Adrenal gland (tissue), 5 donors: ENCODE data around the gene GXYLT2.
A peak's percentile ranks its signal among the peaks of the same experiment; 100 is the strongest.

ENCODE experiments used
- POLR2A ChIP-seq, 2 donors: fragments of 450-650 bp; IDR thresholded peaks; one replicate each; pipeline ENCODE4 v1.6.1; 2017; ENCODE audit warnings: antibody characterized with exemption in 2 of 2, mild to moderate bottlenecking in 2 of 2, moderate library complexity in 1 of 2
- TF ChIP-seq, protein P1 (sequence below), 6 experiments: fragments of 450-650 bp in 4 of 6; fragments of 200-600 bp in 2 of 6; sonication (generic) in 1 of 6; IDR thresholded peaks; 1 replicate in 5 of 6; 2 replicates in 1 of 6; pipeline versions ENCODE4 v1.5.1 to v1.8.0; 2016 to 2021; ENCODE audit warnings: antibody characterized with exemption in 6 of 6, mild to moderate bottlenecking in 2 of 6, moderate library complexity in 1 of 6
- donor health status: DM: no; HTN: no; CAD: no.

DNA sequence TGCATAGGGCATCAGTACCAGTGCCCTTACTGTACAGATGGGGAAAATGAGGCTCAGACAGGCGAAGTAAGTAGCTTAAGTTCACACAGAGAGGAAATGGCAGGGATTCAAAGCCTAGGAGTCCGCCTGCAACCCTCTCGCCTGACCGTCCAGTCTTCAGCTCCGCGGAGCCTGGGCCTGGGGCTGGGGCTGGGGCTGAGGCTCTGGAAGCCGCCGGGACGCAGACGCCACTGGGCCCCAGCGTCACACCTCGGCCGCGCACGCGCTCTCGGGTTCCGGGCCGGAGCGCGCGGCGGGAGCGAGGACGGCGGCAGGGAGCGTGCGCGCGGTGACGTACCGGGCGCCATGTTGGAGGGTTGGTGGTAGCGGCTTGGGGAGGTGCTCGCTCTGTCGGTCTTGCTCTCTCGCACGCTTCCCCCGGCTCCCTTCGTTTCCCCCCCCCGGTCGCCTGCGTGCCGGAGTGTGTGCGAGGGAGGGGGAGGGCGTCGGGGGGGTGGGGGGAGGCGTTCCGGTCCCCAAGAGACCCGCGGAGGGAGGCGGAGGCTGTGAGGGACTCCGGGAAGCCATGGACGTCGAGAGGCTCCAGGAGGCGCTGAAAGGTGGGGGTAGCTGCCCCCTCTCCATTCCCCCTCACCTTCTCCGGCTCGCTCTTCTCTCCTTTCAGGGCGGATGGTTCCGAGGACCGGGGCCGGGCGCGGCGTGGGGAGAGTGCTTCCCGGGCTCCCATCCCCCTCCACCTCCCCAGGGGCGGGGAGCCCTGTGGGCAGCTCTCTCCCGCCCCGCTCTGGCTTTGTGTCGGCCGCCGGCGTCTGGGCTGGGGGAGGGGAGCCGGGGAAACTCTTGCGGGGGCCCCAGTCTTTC lies 108.9 kb downstream of the GXYLT2 start, which contains the start of gene PPP4R2:
- TF ChIP-seq, protein P1, sequence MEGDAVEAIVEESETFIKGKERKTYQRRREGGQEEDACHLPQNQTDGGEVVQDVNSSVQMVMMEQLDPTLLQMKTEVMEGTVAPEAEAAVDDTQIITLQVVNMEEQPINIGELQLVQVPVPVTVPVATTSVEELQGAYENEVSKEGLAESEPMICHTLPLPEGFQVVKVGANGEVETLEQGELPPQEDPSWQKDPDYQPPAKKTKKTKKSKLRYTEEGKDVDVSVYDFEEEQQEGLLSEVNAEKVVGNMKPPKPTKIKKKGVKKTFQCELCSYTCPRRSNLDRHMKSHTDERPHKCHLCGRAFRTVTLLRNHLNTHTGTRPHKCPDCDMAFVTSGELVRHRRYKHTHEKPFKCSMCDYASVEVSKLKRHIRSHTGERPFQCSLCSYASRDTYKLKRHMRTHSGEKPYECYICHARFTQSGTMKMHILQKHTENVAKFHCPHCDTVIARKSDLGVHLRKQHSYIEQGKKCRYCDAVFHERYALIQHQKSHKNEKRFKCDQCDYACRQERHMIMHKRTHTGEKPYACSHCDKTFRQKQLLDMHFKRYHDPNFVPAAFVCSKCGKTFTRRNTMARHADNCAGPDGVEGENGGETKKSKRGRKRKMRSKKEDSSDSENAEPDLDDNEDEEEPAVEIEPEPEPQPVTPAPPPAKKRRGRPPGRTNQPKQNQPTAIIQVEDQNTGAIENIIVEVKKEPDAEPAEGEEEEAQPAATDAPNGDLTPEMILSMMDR (IDR thresholded peaks at IDR 0.05) = no peak
- peak; percentile 78 to 89 for TF ChIP-seq POLR2A (IDR thresholded peaks at IDR 0.05)
